ENCODE data around the gene MBOAT1.

- TF ChIP-seq CTCF (IDR thresholded peaks at IDR 0.05) (no peak), POLR2A (IDR thresholded peaks at IDR 0.05) (no peak)
Observed at GRCh38 chr6:20211941-20212391, 303 bp downstream of the MBOAT1 start.

Measured in Peyer's patch (tissue), 4 donors.